ENCODE measurements around the gene ACACB. TPM values are rescaled to one million over a fixed set of nuclear protein-coding genes. Genes with fewer than 3 reads are reported as not detected.

Gene ACACB
- total RNA-seq, 1 donor from 2014 or later: 140 TPM

DNA sequence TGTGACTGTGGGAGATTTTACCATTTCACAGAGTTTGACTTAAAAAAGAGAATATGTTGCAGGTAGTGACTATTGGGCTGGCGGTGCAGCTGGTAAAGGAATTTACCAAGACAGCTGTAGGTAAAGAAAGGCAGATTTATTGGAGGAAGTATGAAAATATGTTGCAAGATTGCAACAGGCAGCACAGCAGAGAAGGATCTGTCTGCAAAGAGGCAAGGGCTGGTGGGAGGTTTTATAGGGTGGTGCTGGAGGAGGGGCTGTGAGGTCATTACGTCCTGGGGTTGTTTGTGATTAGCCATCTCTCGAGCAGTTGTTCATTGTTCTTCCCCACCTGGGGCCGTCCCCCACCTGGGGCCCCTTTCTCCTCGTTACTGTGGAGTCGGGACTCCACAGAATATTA, 62.1 kb downstream of the ACACB start:
- no peak for DNase-seq (ENCODE audit: low spot score in 2 of 2)
- TF ChIP-seq, protein P1, sequence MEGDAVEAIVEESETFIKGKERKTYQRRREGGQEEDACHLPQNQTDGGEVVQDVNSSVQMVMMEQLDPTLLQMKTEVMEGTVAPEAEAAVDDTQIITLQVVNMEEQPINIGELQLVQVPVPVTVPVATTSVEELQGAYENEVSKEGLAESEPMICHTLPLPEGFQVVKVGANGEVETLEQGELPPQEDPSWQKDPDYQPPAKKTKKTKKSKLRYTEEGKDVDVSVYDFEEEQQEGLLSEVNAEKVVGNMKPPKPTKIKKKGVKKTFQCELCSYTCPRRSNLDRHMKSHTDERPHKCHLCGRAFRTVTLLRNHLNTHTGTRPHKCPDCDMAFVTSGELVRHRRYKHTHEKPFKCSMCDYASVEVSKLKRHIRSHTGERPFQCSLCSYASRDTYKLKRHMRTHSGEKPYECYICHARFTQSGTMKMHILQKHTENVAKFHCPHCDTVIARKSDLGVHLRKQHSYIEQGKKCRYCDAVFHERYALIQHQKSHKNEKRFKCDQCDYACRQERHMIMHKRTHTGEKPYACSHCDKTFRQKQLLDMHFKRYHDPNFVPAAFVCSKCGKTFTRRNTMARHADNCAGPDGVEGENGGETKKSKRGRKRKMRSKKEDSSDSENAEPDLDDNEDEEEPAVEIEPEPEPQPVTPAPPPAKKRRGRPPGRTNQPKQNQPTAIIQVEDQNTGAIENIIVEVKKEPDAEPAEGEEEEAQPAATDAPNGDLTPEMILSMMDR (IDR thresholded peaks at IDR 0.05): no peak
- H3K27me3 ChIP-seq: no peaks in the 10 kb centered on the region
- peaks cover 0 to 5% of the 10 kb centered on the region in 2 donors for H3K9me3 ChIP-seq
- intact Hi-C loops (cut with DNase I): no loop called here
- no peaks in the 10 kb centered on the region for H3K4me1 ChIP-seq
- H3K4me3 ChIP-seq: no peak overlapping the region
- peaks cover 32 to 76% of the 10 kb centered on the region in 2 donors for H3K36me3 ChIP-seq
- no peak overlapping the region for H3K27ac ChIP-seq

DNA sequence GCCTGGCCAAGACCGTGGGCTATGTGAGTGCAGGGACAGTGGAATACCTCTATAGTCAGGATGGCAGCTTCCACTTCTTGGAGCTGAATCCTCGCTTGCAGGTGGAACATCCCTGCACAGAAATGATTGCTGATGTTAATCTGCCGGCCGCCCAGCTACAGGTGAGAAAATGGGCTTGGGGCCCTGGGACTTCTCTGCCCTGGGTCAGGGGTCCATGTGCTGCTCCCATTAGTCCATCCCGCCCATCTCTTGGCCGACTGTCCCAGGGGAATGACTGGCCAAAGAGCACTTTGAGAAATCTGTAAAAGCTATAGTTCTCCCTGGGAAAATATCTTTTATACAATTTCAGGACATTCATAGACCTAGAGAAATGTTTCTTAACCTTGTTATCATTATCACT, 63.5 kb downstream of the ACACB start:
- Histone ChIP-seq H3K36me3 (peaks cover 23 to 77% of the 10 kb centered on the region in 2 donors), H3K9me3 (no peaks in the 10 kb centered on the region), H3K4me1 (no peaks in the 10 kb centered on the region), H3K27ac (no peak overlapping the region), H3K27me3 (no peaks in the 10 kb centered on the region), H3K4me3 (no peak overlapping the region)
- intact Hi-C loops (cut with DNase I): no loop called here
- TF ChIP-seq, protein P1 (IDR thresholded peaks at IDR 0.05): no peak
- DNase-seq (ENCODE audit: low spot score in 2 of 2): no peak

DNA sequence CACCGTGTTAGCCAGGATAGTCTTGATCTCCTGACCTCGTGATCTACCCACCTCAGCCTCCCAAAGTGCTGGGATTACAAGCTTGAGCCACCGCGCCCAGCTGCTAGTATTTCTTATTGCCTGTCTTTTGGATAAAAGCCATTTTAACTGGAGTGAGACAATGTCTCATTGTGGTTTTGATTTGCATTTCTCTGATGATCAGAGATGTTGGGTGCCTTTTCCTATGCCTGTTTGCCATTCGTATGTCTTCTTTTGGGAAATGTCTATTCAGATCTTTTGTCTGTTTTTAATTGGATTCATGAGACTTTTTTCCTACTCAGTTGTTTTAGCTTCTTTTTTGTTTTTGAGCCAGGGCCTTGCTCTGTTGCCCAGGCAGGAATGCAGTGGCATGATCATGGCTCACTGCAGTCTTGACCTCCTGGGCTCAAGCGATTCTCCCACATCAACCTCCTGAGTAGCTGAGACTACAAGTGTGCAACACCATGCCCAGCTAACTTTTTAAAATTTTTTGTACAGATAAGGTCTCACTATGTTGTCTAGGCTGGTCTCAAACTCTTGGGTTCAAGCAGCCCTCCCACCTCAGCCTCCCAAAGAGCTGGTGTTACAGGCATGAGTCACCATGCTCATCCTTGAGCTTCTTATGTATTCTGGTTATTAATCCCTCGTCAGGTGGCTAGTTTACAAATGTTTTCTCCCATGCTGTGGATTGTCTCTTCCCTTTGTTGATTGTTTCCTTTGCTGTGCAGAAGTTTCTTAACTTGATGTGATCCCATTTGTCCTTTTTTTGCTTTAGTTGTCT, 65.9 kb downstream of the ACACB start:
- H3K27ac ChIP-seq: no peak overlapping the region
- intact Hi-C loops (cut with DNase I): no loop called here
- no peaks in the 10 kb centered on the region for H3K9me3 ChIP-seq
- H3K36me3 ChIP-seq: peaks cover 28 to 79% of the 10 kb centered on the region in 2 donors
- DNase-seq (ENCODE audit: low spot score in 2 of 2): no peak
- TF ChIP-seq, protein P1 (IDR thresholded peaks at IDR 0.05): no peak
- H3K4me1 ChIP-seq: no peaks in the 10 kb centered on the region
- H3K27me3 ChIP-seq: no peaks in the 10 kb centered on the region
- H3K4me3 ChIP-seq: no peak overlapping the region

DNA sequence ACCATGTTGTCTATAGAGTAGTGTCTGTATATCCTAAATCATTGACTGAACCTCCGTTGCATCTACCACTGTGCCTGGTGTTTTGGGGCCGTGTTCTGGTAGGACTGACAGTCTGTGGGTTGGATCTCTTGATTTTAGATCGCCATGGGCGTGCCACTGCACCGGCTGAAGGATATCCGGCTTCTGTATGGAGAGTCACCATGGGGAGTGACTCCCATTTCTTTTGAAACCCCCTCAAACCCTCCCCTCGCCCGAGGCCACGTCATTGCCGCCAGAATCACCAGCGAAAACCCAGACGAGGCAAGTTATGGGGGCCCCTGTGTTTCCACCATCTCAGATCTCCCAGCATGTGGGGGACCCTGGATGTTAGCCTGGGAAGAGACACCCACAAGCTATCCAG, 69.1 kb downstream of the ACACB start:
- Histone ChIP-seq H3K4me1 (no peaks in the 10 kb centered on the region), H3K4me3 (no peak overlapping the region), H3K9me3 (no peaks in the 10 kb centered on the region), H3K36me3 (peaks cover 32 to 82% of the 10 kb centered on the region in 2 donors), H3K27ac (no peak overlapping the region), H3K27me3 (no peaks in the 10 kb centered on the region)
- intact Hi-C loops (cut with DNase I): no loop called here
- TF ChIP-seq, protein P1 (IDR thresholded peaks at IDR 0.05): no peak
- DNase-seq (ENCODE audit: low spot score in 2 of 2): no peak

DNA sequence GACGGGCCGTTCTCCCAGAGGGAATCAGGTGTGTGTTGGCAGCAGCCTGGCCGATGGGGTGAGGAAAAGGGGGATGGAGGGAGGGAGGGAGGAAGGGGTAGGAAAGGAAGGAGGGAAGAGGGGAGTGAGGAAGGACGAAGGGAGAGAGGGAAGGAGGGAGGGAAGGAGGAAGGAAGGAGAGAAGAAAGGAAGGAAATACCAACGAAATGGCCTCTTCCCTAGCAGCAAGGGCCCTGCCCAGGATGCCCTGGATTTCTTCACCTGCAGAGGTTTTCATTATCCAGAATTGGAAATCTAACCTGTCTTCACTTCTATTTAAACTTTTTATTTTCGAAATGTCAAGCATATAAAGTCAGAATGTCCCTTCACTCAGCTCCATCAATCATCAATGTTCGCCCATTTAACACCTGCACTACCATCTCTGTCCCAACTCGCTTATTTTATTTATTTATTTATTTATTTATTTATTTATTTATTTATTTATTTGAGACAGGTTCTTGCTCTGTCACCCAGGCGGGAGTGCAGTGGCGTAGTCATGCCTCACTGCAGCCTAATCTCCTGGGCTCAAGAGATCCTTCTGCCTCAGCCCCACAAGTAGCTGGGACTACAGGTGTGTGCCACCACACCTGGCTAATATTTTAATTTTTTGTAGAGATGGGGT, 70.7 kb downstream of the ACACB start:
- Histone ChIP-seq H3K4me1 (no peaks in the 10 kb centered on the region), H3K4me3 (no peak overlapping the region), H3K27ac (no peak overlapping the region), H3K36me3 (peaks cover 37 to 89% of the 10 kb centered on the region in 2 donors), H3K27me3 (no peaks in the 10 kb centered on the region), H3K9me3 (no peaks in the 10 kb centered on the region)
- intact Hi-C loops (cut with DNase I): no loop called here
- no peak for DNase-seq (ENCODE audit: low spot score in 2 of 2)
- TF ChIP-seq, protein P1 (IDR thresholded peaks at IDR 0.05): no peak

All from ascending aorta (tissue), 2 donors.